PC-9 (cell line): ENCODE measurements around the gene KRT14.

Source experiments
- EZH2 ChIP-seq: fragments of 200-600 bp; sonication (generic); IDR thresholded peaks from 2 replicates; pipeline ENCODE4 v1.8.0; 2017; ENCODE audit warnings: antibody characterized with exemption, low read depth
- TF ChIP-seq, protein P1 (sequence below): fragments of 200-600 bp; sonication (generic); conservative IDR thresholded peaks from 2 replicates; pipeline ENCODE4 v1.6.1; 2017; ENCODE audit warnings: mixed run types, antibody characterized with exemption, mild to moderate bottlenecking, moderate library complexity

DNA sequence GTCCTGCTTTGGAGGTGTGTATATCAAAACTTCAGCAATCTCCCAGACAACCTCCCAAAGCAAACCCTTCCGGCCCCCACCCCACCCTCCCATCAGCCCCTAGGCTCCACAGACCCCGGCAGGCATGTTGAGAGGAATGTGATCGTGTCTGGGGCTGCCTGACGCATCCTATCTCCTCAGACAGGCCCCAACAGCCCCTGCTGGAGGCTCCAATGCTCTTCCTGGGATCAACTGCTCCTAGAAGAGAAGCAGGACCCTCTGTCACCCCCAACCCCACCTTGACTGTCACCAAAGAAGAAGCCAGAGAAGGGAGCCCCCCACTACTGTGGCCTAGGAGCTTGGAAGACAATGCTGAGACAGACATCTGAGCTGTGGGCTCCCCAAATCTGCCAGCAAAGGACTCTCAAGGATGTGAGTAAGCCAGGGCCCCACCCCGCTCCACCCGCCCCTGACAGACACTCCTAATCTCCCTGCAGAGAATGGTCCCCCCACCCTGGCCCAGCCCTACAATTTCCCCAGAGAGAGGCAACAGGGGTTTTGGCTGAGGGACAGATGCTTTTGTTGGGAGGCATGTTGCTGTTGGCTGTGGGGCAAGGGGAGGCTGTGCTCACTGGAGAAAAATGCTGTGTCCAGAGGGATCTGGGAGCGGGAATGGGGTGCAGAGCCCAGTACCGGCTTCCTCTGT is 1.6 kb upstream of the KRT14 start:
- no peak for TF ChIP-seq EZH2
- TF ChIP-seq, protein P1, sequence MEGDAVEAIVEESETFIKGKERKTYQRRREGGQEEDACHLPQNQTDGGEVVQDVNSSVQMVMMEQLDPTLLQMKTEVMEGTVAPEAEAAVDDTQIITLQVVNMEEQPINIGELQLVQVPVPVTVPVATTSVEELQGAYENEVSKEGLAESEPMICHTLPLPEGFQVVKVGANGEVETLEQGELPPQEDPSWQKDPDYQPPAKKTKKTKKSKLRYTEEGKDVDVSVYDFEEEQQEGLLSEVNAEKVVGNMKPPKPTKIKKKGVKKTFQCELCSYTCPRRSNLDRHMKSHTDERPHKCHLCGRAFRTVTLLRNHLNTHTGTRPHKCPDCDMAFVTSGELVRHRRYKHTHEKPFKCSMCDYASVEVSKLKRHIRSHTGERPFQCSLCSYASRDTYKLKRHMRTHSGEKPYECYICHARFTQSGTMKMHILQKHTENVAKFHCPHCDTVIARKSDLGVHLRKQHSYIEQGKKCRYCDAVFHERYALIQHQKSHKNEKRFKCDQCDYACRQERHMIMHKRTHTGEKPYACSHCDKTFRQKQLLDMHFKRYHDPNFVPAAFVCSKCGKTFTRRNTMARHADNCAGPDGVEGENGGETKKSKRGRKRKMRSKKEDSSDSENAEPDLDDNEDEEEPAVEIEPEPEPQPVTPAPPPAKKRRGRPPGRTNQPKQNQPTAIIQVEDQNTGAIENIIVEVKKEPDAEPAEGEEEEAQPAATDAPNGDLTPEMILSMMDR = no peak
